Measurements from ENCODE around the gene DCTN1.

DCTN1 gene

DNA sequence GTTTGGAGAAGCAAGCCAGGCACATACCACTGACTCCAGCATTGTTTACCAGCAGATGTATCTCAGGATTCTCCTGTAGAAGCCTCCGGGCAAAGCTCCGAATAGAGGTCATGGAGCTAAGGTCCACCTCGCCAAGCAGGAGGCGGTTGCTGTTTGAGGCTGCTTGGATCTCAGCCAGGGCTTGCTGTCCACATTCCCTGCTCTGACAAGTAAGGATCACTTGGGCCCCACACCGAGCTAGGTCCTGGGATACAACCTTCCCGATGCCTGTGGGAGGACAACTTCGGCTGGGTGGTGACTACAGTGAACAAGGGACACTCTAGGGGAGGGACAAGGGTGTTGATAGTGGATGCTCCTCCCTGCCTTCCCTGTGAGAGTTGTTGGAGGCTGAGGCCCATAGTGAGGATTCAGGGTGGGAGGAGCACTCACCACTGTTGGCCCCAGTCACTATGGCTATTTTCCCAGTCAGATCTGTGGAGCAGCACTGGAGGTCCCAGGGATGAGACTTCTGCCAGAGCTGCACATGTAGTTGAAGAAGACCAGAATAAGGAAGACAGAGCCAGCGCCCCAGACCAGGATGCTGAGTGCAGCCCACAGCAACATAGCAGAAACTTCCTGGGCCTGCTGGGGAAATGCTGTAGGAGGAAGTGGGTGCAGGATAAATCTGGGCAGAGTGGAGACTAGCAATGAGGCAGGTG lies 33.0 kb upstream of the DCTN1 start:
- DNase-seq: no peak

GRCh38 chr2:74407682-74408081 lies 27.6 kb upstream of the DCTN1 start:
- DNase-seq: no peak

DNA sequence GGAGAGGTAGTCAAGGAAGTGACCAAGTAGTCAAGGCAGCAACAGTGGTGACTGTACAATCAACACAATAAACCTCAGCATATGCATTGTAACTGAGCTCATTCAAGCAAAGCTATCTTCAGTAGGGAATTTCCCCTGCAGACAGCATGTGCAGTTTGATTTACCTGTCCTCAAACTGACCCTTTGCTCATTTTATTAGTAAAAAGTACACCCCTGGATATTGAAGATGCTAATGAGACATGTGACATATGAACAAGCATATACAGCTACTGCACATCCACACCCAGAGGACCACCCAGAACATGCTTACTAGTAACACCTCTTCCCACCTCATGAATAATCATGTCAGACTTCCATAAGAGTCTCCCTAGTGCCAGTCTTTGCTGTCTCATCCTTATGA lies 25.9 kb upstream of the DCTN1 start:
- DNase-seq: no peak

GRCh38 chr2:74401891-74402290 lies 21.8 kb upstream of the DCTN1 start:
- DNase-seq: no peak

GRCh38 chr2:74399785-74400184 lies 19.7 kb upstream of the DCTN1 start:
- no peak for DNase-seq

DNA sequence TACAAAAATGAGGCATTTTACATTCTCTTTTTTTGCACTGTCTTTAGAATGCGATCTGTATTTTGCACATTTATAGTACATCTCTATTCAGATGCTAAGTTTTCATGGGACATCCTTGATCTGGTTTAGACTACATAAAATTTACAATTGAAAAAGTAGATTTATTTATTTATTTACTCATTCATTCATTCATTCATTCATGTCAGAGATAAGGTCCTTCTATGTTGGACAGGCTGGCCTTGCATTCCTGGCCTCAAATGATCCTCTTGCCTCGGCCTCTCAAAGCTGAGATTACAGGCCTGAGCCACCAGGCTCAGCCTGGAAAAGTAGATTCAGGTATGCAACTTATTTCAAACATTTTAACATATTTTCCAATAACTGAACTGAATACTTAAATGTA lies 16.0 kb upstream of the DCTN1 start:
- DNase-seq: no peak

GRCh38 chr2:74393525-74393924 lies 13.4 kb upstream of the DCTN1 start:
- no peak for DNase-seq

- no peak for DNase-seq
Measured at GRCh38 chr2:74392449-74392743, 12.3 kb upstream of the DCTN1 start.

DNA sequence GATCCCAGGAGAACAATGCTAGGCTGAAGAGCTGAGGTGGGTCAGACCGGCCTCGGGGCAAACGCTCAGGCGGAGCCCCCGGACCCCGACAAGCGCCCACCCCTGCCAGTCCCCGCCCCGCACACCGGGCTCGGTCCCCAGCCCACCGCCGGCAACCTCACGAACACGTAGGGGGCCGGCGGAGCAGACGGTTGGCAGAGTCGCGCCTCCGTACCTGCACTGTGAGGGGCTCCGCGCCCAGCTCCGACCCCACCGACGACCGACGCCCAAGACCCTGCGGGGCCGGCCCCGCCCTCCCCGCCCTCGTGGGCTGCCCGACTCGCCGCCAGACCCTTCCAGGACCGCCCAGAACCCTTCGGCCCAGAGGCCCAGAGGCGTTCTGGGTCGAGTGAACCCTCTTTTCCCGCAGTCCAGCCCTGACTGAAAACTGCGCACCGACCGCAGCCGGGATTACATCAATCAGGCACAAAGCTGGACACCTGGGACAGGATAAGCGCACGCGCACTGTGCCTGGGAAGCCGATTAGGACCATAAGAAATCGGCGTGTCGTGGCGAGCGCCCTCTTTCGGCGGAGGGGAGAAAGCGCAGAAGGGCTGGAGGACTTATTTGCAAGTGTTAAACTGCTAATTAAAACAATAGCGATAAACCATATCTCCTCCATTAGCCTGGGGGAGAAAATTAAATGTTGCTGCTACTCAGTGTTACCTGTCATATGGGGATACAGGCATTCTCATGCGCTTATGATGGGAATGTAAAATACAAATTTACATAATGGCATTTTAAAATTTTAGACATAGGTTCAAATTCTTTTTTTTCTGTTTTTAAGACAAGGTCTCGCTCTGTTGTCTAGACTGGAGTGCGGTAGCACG lies 11.7 kb upstream of the DCTN1 start:
- peak; percentile 88 for DNase-seq

DNA sequence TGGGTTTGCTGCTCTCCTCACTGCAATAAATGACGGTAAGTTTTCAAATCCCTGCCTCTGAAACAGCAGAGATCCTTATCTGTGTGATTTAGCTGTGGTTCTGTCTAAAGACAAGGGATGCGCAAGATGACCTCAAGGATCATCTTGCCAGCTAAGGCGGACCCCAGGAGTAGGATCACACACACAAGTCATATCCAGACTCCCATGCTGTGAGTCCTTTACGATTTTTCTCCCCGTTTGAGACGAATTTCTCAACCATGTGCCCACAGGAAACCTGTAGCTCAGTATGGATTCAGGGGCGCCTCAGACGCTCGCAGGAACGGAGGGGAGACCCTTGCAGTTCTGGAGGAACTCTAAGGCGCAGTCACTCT lies 11.1 kb upstream of the DCTN1 start:
- DNase-seq: peak; percentile 6

DNA sequence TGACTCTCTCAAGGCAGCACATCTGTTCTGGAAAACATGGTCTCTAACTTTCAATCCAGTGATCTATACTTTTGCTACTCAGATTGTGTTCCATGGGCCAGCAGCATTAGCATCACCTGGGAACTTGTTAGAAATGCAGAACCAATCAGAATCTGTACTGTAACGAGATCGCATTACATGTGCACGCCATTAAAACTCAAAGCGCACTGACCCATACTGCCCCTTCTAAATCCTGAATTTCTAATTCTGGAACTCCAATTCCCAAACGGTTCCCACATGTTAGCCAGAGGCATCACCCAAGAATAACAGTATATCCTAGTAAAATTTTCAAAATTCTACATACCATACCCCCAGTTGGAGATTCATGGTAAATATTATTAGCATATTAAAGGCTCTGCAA lies 10.5 kb upstream of the DCTN1 start:
- no peak for DNase-seq

- no peak for DNase-seq
Measured at GRCh38 chr2:74387346-74387745, 7.2 kb upstream of the DCTN1 start.

DNA sequence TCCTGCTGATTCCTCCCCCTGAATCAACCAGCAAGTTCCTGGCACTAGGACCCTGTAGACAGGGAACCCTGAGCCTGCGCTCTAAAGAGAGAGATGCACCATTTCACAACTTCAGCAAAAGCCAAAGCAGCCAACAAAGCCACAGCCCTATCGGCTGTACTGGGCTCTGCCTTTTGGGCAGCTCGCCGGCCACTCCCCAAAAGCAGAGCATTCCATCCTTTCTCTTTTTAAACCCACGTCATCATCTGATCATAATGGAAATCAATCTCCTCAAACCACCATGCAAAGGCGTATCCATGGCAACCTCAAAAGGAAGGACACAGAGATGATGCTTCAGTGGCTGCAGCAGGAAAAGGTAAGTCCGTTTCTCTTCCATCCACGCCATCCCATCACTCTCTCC lies 5.3 kb upstream of the DCTN1 start:
- no peak for DNase-seq

DNA sequence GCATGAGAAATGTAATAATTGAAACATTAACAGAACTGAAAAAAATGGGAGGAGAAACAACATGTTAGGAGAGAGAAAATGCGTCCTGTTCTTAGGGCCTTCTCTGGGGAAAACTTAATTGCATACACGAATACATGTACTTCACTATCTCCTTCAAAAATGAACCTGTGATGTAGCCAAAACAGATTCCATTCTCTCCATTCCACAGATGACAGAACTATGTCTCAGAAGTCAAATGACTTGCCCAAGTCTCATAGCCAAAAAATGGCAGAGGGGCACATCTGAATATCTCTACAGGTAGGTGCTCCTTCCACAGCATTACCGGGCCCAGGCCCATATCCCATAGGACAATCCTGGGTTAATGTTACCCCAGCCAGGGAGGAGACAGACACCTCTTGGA lies 3.9 kb upstream of the DCTN1 start:
- DNase-seq: peak; percentile 23

GRCh38 chr2:74383254-74383653 lies 3.1 kb upstream of the DCTN1 start:
- DNase-seq: peak; percentile 47

- no peak for DNase-seq
Measured at GRCh38 chr2:74381751-74382150, 1.6 kb upstream of the DCTN1 start.

DNA sequence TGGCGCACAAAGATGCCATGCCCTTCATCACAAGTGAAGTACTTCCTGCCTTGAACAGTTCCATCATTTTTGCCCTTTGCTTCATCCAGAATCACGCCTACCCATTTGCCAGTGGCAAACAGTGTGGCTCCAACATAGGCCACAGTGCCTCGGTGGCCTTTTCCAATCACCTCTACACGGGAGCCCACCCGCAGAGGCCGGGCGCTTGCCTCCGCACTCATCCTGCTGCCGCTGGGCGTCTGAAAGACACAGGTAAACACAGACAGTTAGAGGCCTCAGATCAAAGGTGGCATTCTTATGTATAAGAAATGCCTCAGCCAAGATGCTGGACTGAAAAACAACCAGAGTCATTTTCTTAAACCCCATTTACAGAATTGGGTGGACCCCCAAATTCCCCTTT lies 2.1 kb downstream of the DCTN1 start:
- DNase-seq: no peak

DNA sequence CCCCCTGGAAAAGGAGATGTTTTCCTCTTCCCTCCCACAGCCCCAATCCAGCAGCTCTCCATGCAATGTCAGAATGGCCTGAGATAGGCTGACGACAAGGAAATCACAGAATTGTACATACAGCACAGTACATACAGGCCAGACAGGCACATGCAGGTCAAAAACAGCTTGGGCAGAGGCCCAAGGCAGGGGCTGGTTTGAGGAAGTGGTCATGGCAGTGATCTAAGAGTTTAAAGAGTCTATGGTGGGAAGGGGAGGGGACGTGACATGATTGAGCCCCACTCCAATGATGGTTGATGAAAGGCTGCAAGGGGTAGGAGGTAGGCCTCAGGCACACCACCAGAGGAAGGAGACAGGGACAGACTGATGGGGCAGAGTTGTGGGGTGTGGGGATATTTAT lies 4.3 kb downstream of the DCTN1 start:
- DNase-seq: no peak

- peak; percentile 54 for DNase-seq
Measured at GRCh38 chr2:74374509-74375205, 5.5 kb downstream of the DCTN1 start.

DNA sequence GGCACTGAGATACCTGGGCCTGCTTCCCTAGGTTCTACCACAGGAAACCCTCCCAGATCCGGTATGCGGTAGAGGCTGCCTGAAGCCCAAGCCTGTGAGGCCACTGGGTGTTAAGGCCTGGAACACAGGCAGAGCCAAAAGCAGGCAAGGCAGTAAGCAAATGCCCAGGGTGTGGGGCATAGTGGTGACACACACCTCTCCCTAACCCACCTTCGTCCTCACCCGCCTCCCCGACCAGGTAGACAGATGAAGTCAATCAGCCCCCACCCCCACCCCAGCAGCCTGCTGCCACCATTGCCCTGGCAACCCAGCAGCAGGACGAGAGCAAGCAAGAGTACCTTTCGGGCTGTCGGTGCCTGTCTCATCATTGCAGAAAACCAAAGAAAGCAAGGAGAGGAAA lies 6.1 kb downstream of the DCTN1 start:
- DNase-seq: no peak

GRCh38 chr2:74373221-74373676 lies 6.9 kb downstream of the DCTN1 start:
- peak; percentile 44 for DNase-seq

GRCh38 chr2:74372674-74373073 lies 7.4 kb downstream of the DCTN1 start:
- no peak for DNase-seq

- DNase-seq: no peak
Measured at GRCh38 chr2:74371421-74371820, 8.7 kb downstream of the DCTN1 start.

GRCh38 chr2:74369976-74370375 lies 10.1 kb downstream of the DCTN1 start:
- DNase-seq: no peak
